Mesothelial cell of epicardium (in vitro differentiated cells): ENCODE results near the gene SPON2. TPM values are rescaled to one million over a fixed set of nuclear protein-coding genes. Genes with fewer than 3 reads are reported as not detected.

ENCODE experiments used
- DNase-seq, 2 experiments: peaks; one replicate each; pipeline ENCODE4 v3.0.0; 2021; ENCODE audit warnings: low spot score in 2 of 2; ENCODE audit not compliant: unreplicated experiment in 2 of 2
- H3K27ac Mint-ChIP-seq: 2 replicates; pipeline ENCODE4 v1.8.0; 2021; ENCODE audit warnings: mixed read lengths
- H3K27me3 Mint-ChIP-seq: 2 replicates; pipeline ENCODE4 v1.8.0; 2021; ENCODE audit warnings: low read depth, mixed read lengths
- H3K36me3 Mint-ChIP-seq: 2 replicates; pipeline ENCODE4 v1.8.0; 2021; ENCODE audit warnings: mixed read lengths
- H3K4me1 Mint-ChIP-seq: 2 replicates; pipeline ENCODE4 v1.8.0; 2021; ENCODE audit warnings: mixed read lengths
- H3K4me3 Mint-ChIP-seq: 2 replicates; pipeline ENCODE4 v1.8.0; 2021; ENCODE audit warnings: mild to moderate bottlenecking, moderate library complexity, mixed read lengths
- H3K9me3 Mint-ChIP-seq: 2 replicates; pipeline ENCODE4 v1.8.0; 2021; ENCODE audit warnings: mixed read lengths
- CTCF ChIP-seq: fragments of 200-600 bp; sonication (generic); IDR thresholded peaks from one replicate; pipeline ENCODE4 v1.5.0; 2021; ENCODE audit warnings: antibody characterized with exemption; ENCODE audit not compliant: unreplicated experiment
- total RNA-seq: library from RNA; stranded (reverse); gene quantifications from 3 replicates; pipeline ENCODE4 v1.2.1, GENCODE V29; 2021

The SPON2 gene
- total RNA-seq, 1 donor from 2014 or later = 56.4 TPM

- no peaks in the 10 kb centered on the region for H3K4me1 Mint-ChIP-seq
- H3K4me3 Mint-ChIP-seq = no peak overlapping the region
- no peaks in the 10 kb centered on the region for H3K9me3 Mint-ChIP-seq
- peaks cover 16% of the 10 kb centered on the region for H3K36me3 Mint-ChIP-seq
- H3K27me3 Mint-ChIP-seq = no peaks in the 10 kb centered on the region
- no peak for TF ChIP-seq CTCF
- no peak overlapping the region for H3K27ac Mint-ChIP-seq
- no peak for DNase-seq
These were observed 42.0 kb upstream of the SPON2 start for GRCh38 chr4:1214101-1215095.

DNA sequence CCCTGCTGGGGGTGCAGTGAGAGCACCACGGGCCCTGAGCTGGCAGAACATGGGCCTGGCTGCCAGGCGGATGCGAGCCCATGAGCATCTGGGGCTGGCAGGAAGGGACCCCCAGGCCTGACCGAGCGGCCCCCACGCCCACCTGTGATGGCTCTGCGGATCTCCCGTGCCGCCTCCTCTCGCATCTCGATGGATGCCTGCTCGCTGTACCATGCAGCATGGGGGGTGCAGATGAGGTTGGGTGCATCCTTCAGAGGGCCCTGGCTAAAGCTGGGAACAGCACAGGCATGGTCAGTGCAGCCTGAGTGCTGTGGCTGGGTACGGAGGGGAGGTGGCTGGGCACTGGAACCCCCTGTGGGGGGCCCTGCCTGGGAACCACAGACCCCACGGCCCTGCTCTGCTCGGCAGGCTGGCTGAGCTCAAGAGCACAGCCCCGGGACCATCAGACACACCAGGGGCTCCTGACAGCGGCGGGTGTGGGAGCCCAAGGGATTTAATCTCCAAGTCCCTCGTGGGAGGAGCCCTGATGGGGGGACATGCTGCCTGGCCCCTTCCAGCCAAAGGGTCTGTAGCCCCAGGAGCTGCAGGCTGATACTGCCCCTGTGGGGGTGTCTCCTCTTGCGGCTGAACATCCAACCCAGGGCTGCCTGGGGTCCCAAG lies 41.1 kb upstream of the SPON2 start:
- Mint-ChIP-seq H3K9me3 (no peaks in the 10 kb centered on the region), H3K27ac (no peak overlapping the region), H3K4me1 (peaks cover 3% of the 10 kb centered on the region), H3K27me3 (no peaks in the 10 kb centered on the region), H3K36me3 (peaks cover 9% of the 10 kb centered on the region), H3K4me3 (no peak overlapping the region)
- TF ChIP-seq CTCF = no peak
- DNase-seq = no peak

DNA sequence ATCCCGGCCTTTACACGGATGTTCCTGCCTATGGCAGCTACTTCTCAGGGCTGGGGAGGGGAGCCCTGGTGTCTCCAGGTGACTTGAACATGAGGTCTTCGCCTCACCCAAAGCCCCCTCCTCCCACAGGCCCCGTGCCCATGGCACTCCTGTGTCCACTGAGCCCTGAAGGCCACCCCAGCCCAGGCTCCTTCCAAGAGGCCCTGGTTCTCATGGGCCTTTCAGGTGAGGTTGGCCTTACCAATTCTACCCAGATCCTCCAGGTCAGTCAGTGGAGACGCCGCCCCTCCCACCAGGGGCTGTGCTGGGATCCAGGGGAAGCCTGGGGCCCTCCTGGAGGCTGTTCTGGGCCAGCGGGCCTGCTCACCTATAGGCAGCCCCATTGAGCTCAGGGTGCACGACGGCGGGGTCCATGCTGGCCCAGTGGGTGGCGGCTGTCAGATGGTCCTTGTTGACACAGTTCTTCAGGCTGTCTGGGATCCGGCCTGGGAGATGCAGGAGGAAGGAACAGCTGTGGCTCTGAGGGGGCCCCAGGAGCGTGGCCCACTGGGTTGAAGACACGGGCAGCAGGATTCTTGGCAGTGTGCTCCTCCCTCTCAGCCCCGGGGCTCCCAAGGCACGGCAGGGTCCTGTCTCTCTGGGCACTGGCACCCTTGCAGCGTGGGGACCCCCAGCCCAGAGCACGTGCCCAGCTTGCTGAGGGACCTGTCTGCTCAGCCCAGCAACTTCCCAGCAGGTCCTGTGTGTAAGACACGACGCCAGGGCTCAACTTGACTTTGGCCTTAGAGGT lies 40.4 kb upstream of the SPON2 start:
- peaks cover 4% of the 10 kb centered on the region for H3K36me3 Mint-ChIP-seq
- peaks cover 4% of the 10 kb centered on the region for H3K4me1 Mint-ChIP-seq
- TF ChIP-seq CTCF = no peak
- no peaks in the 10 kb centered on the region for H3K9me3 Mint-ChIP-seq
- no peak overlapping the region for H3K27ac Mint-ChIP-seq
- no peak for DNase-seq
- H3K27me3 Mint-ChIP-seq = no peaks in the 10 kb centered on the region
- no peak overlapping the region for H3K4me3 Mint-ChIP-seq

- H3K9me3 Mint-ChIP-seq = no peaks in the 10 kb centered on the region
- DNase-seq = no peak
- no peak for TF ChIP-seq CTCF
- H3K36me3 Mint-ChIP-seq = peaks cover 2% of the 10 kb centered on the region
- H3K27me3 Mint-ChIP-seq = no peaks in the 10 kb centered on the region
- H3K4me1 Mint-ChIP-seq = peaks cover 4% of the 10 kb centered on the region
- H3K27ac Mint-ChIP-seq = no peak overlapping the region
- no peak overlapping the region for H3K4me3 Mint-ChIP-seq
These were observed 39.6 kb upstream of the SPON2 start for GRCh38 chr4:1211891-1212545.

GRCh38 chr4:1211371-1211770 lies 39.0 kb upstream of the SPON2 start:
- no peak for TF ChIP-seq CTCF
- Mint-ChIP-seq H3K4me1 (peaks cover 4% of the 10 kb centered on the region), H3K27me3 (no peaks in the 10 kb centered on the region), H3K36me3 (peaks cover 2% of the 10 kb centered on the region), H3K4me3 (no peak overlapping the region), H3K9me3 (no peaks in the 10 kb centered on the region), H3K27ac (no peak overlapping the region)
- no peak for DNase-seq
